Measurements from ENCODE around the gene IFITM10. TPM values are rescaled to one million over a fixed set of nuclear protein-coding genes. Genes with fewer than 3 reads are reported as not detected.

The IFITM10 gene
- total RNA-seq, 1 experiment from 2014 or later, result 2.0 TPM

GRCh38 chr11:1773131-1773993, 23.0 kb upstream of the IFITM10 start:
- Mint-ChIP-seq H3K4me1 (ENCODE audit: insufficient read depth, unreplicated experiment) (peaks cover 39% of the 10 kb centered on the region), H3K27me3 (ENCODE audit: insufficient read depth, unreplicated experiment) (no peaks in the 10 kb centered on the region), H3K27ac (ENCODE audit: low read depth, unreplicated experiment) (peak overlapping the region; percentile 80), H3K9me3 (ENCODE audit: unreplicated experiment) (no peaks in the 10 kb centered on the region), H3K36me3 (ENCODE audit: insufficient read depth, unreplicated experiment) (peaks cover 6% of the 10 kb centered on the region), H3K4me3 (ENCODE audit: unreplicated experiment) (no peak overlapping the region)
- no peak for TF ChIP-seq CTCF (IDR thresholded peaks at IDR 0.05; ENCODE audit: unreplicated experiment)
- ChIA-PET POLR2A (interaction anchor here (1.3 to 4.2 kb wide), 8 partner anchors 10 to 63 kb away, joined by 3 to 54 read pairs (median 11); partner anchors contain the start of genes CTSD, IFITM10 and SYT8), CTCF (interaction anchor here (0.6 to 2.6 kb wide), 6 partner anchors 9 to 80 kb away, joined by 3 to 25 read pairs (median 3); partner anchors contain the start of gene SYT8)
- no TSS peak for BruUV-seq (replicated peaks)
- intact Hi-C loops (cut with micrococcal nuclease), result no loop called here
- no peak for DNase-seq (ENCODE audit: unreplicated experiment)

- peak; percentile 91 for DNase-seq (ENCODE audit: unreplicated experiment)
- CTCF ChIA-PET, result interaction anchor here (0.6 to 2.6 kb wide), 8 partner anchors 13 to 1263 kb away, joined by 3 to 25 read pairs (median 3); partner anchors contain the start of gene SYT8
- H3K4me3 Mint-ChIP-seq (ENCODE audit: unreplicated experiment), result peak overlapping the region; percentile 60
- POLR2A ChIA-PET, result interaction anchor here (0.8 to 4.2 kb wide), 12 partner anchors 9 to 321 kb away, joined by 3 to 54 read pairs (median 6); partner anchors contain the start of genes CTSD, IFITM10 and SYT8
- H3K9me3 Mint-ChIP-seq (ENCODE audit: unreplicated experiment), result no peaks in the 10 kb centered on the region
- H3K27ac Mint-ChIP-seq (ENCODE audit: low read depth, unreplicated experiment), result peak overlapping the region; percentile 80
- H3K36me3 Mint-ChIP-seq (ENCODE audit: insufficient read depth, unreplicated experiment), result peaks cover 6% of the 10 kb centered on the region
- no TSS peak for BruUV-seq (replicated peaks)
- no peak for TF ChIP-seq CTCF (IDR thresholded peaks at IDR 0.05; ENCODE audit: unreplicated experiment)
- peaks cover 39% of the 10 kb centered on the region for H3K4me1 Mint-ChIP-seq (ENCODE audit: insufficient read depth, unreplicated experiment)
- no peaks in the 10 kb centered on the region for H3K27me3 Mint-ChIP-seq (ENCODE audit: insufficient read depth, unreplicated experiment)
- intact Hi-C loops (cut with micrococcal nuclease), result no loop called here
Observed at GRCh38 chr11:1772270-1773130, 22.1 kb upstream of the IFITM10 start.

- peaks cover 6% of the 10 kb centered on the region for H3K36me3 Mint-ChIP-seq (ENCODE audit: insufficient read depth, unreplicated experiment)
Observed at GRCh38 chr11:1771700-1772099, 21.3 kb upstream of the IFITM10 start.

More at GRCh38 chr11:1771700-1772099, 21.3 kb upstream of the IFITM10 start:
- DNase-seq (ENCODE audit: unreplicated experiment), result peak; percentile 87
- Mint-ChIP-seq H3K27ac (ENCODE audit: low read depth, unreplicated experiment) (peak overlapping the region; percentile 80), H3K4me3 (ENCODE audit: unreplicated experiment) (peak overlapping the region; percentile 60), H3K4me1 (ENCODE audit: insufficient read depth, unreplicated experiment) (peaks cover 39% of the 10 kb centered on the region), H3K27me3 (ENCODE audit: insufficient read depth, unreplicated experiment) (no peaks in the 10 kb centered on the region), H3K9me3 (ENCODE audit: unreplicated experiment) (no peaks in the 10 kb centered on the region)
- BruUV-seq (replicated peaks), result no TSS peak
- intact Hi-C loops (cut with micrococcal nuclease), result no loop called here
- POLR2A ChIA-PET, result interaction anchor here (0.7 to 4.2 kb wide), 13 partner anchors 8 to 322 kb away, joined by 3 to 54 read pairs (median 5); partner anchors contain the start of genes CTSD and SYT8
- CTCF ChIA-PET, result interaction anchor here (0.9 to 1.5 kb wide), 4 partner anchors 13 to 1264 kb away, joined by 3 to 5 read pairs (median 3); no protein-coding TSS in a partner anchor
- no peak for TF ChIP-seq CTCF (IDR thresholded peaks at IDR 0.05; ENCODE audit: unreplicated experiment)
